Thymus (tissue), 11 donors: ENCODE measurements around the gene PICALM. TPM values are rescaled to one million over a fixed set of nuclear protein-coding genes. Genes with fewer than 3 reads are reported as not detected.
A peak's percentile ranks its signal among the peaks of the same experiment; 100 is the strongest.

Experiments used
- DNase-seq, 9 donors: peaks; one replicate each; pipeline ENCODE4 v3.0.0-alpha.2; 2013; ENCODE audit warnings: low spot score in 9 of 9, low read depth in 6 of 9, missing footprints in 1 of 9
- H3K27ac ChIP-seq, 2 donors: one replicate each; pipeline ENCODE4 v1.5.1; 2013; ENCODE audit warnings: control low read depth in 1 of 2, low read depth in 1 of 2, low read length in 1 of 2, mild to moderate bottlenecking in 1 of 2, moderate library complexity in 1 of 2
- H3K27me3 ChIP-seq, 2 donors: one replicate each; pipeline ENCODE4 v1.5.1; 2013; ENCODE audit warnings: low read length in 1 of 2; ENCODE audit not compliant: control insufficient read depth in 2 of 2, insufficient read depth in 1 of 2
- H3K36me3 ChIP-seq, 2 donors: one replicate each; pipeline ENCODE4 v1.5.1; 2013; ENCODE audit warnings: low read length in 1 of 2, mild to moderate bottlenecking in 1 of 2, moderate library complexity in 1 of 2; ENCODE audit not compliant: control insufficient read depth in 2 of 2, insufficient read depth in 2 of 2
- H3K4me1 ChIP-seq, 2 donors: one replicate each; pipeline ENCODE4 v1.5.1; 2013; ENCODE audit warnings: low read length in 2 of 2; ENCODE audit not compliant: control insufficient read depth in 2 of 2, insufficient read depth in 2 of 2
- H3K4me3 ChIP-seq, 2 donors: one replicate each; pipeline ENCODE4 v1.5.1; 2013; ENCODE audit warnings: low read length in 2 of 2, control low read depth in 1 of 2, mild to moderate bottlenecking in 1 of 2
- H3K9me3 ChIP-seq, 2 donors: one replicate each; pipeline ENCODE4 v1.5.1; 2013; ENCODE audit warnings: low read length in 1 of 2, mild to moderate bottlenecking in 1 of 2; ENCODE audit not compliant: control insufficient read depth in 2 of 2, insufficient read depth in 1 of 2
- WGBS: extraction: QIAGEN DNeasy Blood & Tissue Kit; methylation state at CpG from one replicate; pipeline ENCODE4 v1.1.7; 2013; 5-methylcytosine and 5-hydroxymethylcytosine counted together
- polyA plus RNA-seq: library from polyadenylated mRNA; stranded (reverse); fragments of 200-250 nt; gene quantifications from one replicate; pipeline ENCODE4 v1.2.3, GENCODE V29; 2013
- total RNA-seq: library from RNA; stranded (reverse); fragments of 120-200 nt; gene quantifications from one replicate; pipeline ENCODE4 v1.2.4, GENCODE V29; 2013
- donor health status: healthy.

PICALM gene
- total and polyA plus RNA-seq, 2 donors: 93.1 to 111 TPM

GRCh38 chr11:86021377-86021776, 47.5 kb downstream of the PICALM start:
- 63% methylated on average over 3 of the region's 3 CpGs for WGBS
- no peaks in the 10 kb centered on the region for H3K27me3 ChIP-seq
- no peak overlapping the region for H3K27ac ChIP-seq
- H3K4me3 ChIP-seq: no peak overlapping the region
- peaks cover 14 to 58% of the 10 kb centered on the region in 2 donors for H3K36me3 ChIP-seq
- no peaks in the 10 kb centered on the region for H3K9me3 ChIP-seq
- no peaks in the 10 kb centered on the region for H3K4me1 ChIP-seq
- peak in 1 of 9 donors; percentile 8 for DNase-seq

DNA sequence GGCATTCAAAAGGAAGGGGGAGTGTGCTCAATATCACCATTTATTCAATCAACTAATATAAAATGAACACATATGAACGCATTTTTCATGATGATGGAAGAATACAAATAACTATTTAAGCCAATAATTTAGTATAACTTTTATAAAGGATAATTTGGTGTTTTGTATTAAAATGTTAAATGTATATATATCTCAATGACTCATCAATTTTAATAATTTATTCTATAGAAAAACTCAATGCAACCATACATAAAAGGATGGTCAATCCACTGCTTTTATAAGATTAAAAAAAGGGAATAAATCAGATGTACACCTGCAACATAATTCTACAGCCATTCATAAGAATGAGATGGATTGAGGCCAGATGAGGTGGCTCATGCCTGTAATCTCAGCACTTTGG, 50.6 kb downstream of the PICALM start:
- no peak for DNase-seq
- Histone ChIP-seq H3K27me3 (no peaks in the 10 kb centered on the region), H3K36me3 (peaks cover 7 to 47% of the 10 kb centered on the region in 2 donors), H3K9me3 (no peaks in the 10 kb centered on the region), H3K4me1 (no peaks in the 10 kb centered on the region), H3K27ac (no peak overlapping the region), H3K4me3 (no peak overlapping the region)
- 97% methylated on average over 1 of the region's 1 CpG for WGBS

DNA sequence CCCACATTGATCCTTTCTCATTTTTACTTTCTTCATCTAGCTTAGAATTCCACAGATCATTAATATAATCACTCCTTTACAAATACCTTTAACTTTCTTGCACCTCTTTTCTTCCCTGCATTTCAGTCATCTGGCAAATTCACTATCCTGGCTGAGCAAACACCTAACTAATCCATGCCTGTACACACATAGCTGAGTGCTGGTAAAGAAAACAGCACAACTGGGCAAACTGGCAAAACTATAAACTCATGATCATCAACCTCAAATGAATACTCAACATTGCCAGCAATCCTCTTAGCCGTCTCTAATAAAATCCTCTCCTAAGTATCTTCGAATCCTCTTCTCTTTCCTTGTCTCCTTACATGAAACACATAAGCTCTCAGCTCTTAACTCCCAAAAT, 52.4 kb downstream of the PICALM start:
- H3K36me3 ChIP-seq: peaks cover 12 to 49% of the 10 kb centered on the region in 2 donors
- no peaks in the 10 kb centered on the region for H3K4me1 ChIP-seq
- H3K27ac ChIP-seq: no peak overlapping the region
- WGBS: 98% methylated on average over 2 of the region's 2 CpGs
- H3K27me3 ChIP-seq: no peaks in the 10 kb centered on the region
- H3K4me3 ChIP-seq: no peak overlapping the region
- no peaks in the 10 kb centered on the region for H3K9me3 ChIP-seq
- DNase-seq: no peak

DNA sequence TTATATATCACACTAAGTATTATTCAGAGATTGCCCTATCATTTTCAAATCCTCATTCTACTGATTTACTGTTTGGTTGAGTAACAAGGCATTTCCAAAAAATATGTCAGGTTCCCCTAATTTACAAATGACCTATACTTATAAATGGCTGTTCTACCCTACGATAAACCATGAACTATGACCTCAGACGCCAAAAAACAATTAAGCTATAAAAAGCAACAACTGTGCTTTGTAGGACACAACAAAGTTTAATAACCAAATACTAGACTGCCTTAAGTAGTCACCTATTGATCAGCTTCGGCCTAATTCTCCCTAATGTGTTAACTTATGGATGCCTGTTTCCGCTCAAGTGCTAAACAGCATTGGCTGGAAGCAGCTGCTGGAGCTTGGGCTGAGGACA, 53.2 kb downstream of the PICALM start:
- Histone ChIP-seq H3K4me1 (no peaks in the 10 kb centered on the region), H3K4me3 (no peak overlapping the region)
- WGBS: 98% methylated on average over 4 of the region's 4 CpGs

GRCh38 chr11:86014221-86014620, 54.7 kb downstream of the PICALM start:
- H3K27me3 ChIP-seq: no peaks in the 10 kb centered on the region
- H3K4me3 ChIP-seq: no peak overlapping the region
- WGBS: 98% methylated on average over 2 of the region's 2 CpGs
- no peak overlapping the region for H3K27ac ChIP-seq
- peaks cover 14 to 40% of the 10 kb centered on the region in 2 donors for H3K36me3 ChIP-seq
- H3K4me1 ChIP-seq: no peaks in the 10 kb centered on the region
- H3K9me3 ChIP-seq: no peaks in the 10 kb centered on the region
- DNase-seq: no peak

More for the DNA sequence above, 53.2 kb downstream of the PICALM start:
- H3K27me3 ChIP-seq: no peaks in the 10 kb centered on the region
- no peak overlapping the region for H3K27ac ChIP-seq
- peaks cover 12 to 41% of the 10 kb centered on the region in 2 donors for H3K36me3 ChIP-seq
- no peaks in the 10 kb centered on the region for H3K9me3 ChIP-seq
- DNase-seq: no peak

- DNase-seq: no peak
- Histone ChIP-seq H3K4me1 (no peaks in the 10 kb centered on the region), H3K27ac (no peak overlapping the region), H3K4me3 (no peak overlapping the region), H3K27me3 (no peaks in the 10 kb centered on the region), H3K36me3 (peaks cover 18 to 41% of the 10 kb centered on the region in 2 donors), H3K9me3 (no peaks in the 10 kb centered on the region)
These were observed 55.2 kb downstream of the PICALM start for GRCh38 chr11:86013713-86014112.

- Histone ChIP-seq H3K4me3 (no peak overlapping the region), H3K27ac (no peak overlapping the region), H3K9me3 (no peaks in the 10 kb centered on the region), H3K27me3 (no peaks in the 10 kb centered on the region), H3K4me1 (no peaks in the 10 kb centered on the region), H3K36me3 (peaks cover 18 to 53% of the 10 kb centered on the region in 2 donors)
- DNase-seq: no peak
- WGBS: 98% methylated on average over 1 of the region's 1 CpG
These were observed 57.7 kb downstream of the PICALM start for GRCh38 chr11:86011175-86011574.

- peaks cover 28 to 82% of the 10 kb centered on the region in 2 donors for H3K36me3 ChIP-seq
- no peak for DNase-seq
- WGBS: 97% methylated on average over 2 of the region's 2 CpGs
- H3K4me3 ChIP-seq: no peak overlapping the region
- H3K9me3 ChIP-seq: no peaks in the 10 kb centered on the region
- no peaks in the 10 kb centered on the region for H3K27me3 ChIP-seq
- no peaks in the 10 kb centered on the region for H3K4me1 ChIP-seq
- H3K27ac ChIP-seq: no peak overlapping the region
These were observed 65.2 kb downstream of the PICALM start for GRCh38 chr11:86003654-86004053.

- H3K4me1 ChIP-seq: no peaks in the 10 kb centered on the region
- WGBS: 98% methylated on average over 3 of the region's 3 CpGs
- H3K9me3 ChIP-seq: no peaks in the 10 kb centered on the region
- H3K36me3 ChIP-seq: peaks cover 38 to 81% of the 10 kb centered on the region in 2 donors
- H3K4me3 ChIP-seq: no peak overlapping the region
- no peaks in the 10 kb centered on the region for H3K27me3 ChIP-seq
- no peak for DNase-seq
- no peak overlapping the region for H3K27ac ChIP-seq
These were observed 66.5 kb downstream of the PICALM start for GRCh38 chr11:86002431-86002830.

- H3K4me3 ChIP-seq: no peak overlapping the region
- no peaks in the 10 kb centered on the region for H3K27me3 ChIP-seq
- no peaks in the 10 kb centered on the region for H3K9me3 ChIP-seq
- DNase-seq: no peak
- peaks cover 9 to 39% of the 10 kb centered on the region in 2 donors for H3K36me3 ChIP-seq
- no peak overlapping the region for H3K27ac ChIP-seq
- WGBS: 94% methylated on average over 2 of the region's 2 CpGs
- H3K4me1 ChIP-seq: no peaks in the 10 kb centered on the region
These were observed 77.4 kb downstream of the PICALM start for GRCh38 chr11:85991508-85991907.
